ENCODE measurements around the gene MAP9. TPM values are rescaled to one million over a fixed set of nuclear protein-coding genes. Genes with fewer than 3 reads are reported as not detected.

The MAP9 gene
- total and polyA plus RNA-seq, 2 experiments from 2014 or later, result 16.0 to 33.7 TPM

DNA sequence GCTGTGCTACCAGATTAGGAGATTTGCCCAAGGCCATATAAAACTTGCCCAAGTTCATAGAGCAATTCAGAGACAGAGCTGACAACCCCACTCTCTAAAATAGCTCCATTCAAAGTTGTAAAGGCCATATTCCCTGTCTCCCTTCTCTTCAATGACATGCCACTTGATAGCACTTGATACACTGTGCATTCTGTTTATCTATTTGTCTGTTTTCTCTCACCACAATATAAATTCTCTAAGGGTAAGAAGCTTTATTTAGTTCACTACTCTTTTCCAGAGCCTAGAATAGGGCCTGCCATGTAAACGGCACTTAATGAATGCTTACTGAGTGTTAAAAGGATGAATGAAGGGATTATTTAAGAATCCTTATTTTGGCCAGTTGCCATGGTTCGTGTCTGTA, 24.1 kb upstream of the MAP9 start (continued):
- TF ChIP-seq, protein P1, sequence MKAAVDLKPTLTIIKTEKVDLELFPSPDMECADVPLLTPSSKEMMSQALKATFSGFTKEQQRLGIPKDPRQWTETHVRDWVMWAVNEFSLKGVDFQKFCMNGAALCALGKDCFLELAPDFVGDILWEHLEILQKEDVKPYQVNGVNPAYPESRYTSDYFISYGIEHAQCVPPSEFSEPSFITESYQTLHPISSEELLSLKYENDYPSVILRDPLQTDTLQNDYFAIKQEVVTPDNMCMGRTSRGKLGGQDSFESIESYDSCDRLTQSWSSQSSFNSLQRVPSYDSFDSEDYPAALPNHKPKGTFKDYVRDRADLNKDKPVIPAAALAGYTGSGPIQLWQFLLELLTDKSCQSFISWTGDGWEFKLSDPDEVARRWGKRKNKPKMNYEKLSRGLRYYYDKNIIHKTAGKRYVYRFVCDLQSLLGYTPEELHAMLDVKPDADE (IDR thresholded peaks at IDR 0.05), result no peak
- no peak for TF ChIP-seq EZH2phosphoT487 (IDR thresholded peaks at IDR 0.05; ENCODE audit: unreplicated experiment)

DNA sequence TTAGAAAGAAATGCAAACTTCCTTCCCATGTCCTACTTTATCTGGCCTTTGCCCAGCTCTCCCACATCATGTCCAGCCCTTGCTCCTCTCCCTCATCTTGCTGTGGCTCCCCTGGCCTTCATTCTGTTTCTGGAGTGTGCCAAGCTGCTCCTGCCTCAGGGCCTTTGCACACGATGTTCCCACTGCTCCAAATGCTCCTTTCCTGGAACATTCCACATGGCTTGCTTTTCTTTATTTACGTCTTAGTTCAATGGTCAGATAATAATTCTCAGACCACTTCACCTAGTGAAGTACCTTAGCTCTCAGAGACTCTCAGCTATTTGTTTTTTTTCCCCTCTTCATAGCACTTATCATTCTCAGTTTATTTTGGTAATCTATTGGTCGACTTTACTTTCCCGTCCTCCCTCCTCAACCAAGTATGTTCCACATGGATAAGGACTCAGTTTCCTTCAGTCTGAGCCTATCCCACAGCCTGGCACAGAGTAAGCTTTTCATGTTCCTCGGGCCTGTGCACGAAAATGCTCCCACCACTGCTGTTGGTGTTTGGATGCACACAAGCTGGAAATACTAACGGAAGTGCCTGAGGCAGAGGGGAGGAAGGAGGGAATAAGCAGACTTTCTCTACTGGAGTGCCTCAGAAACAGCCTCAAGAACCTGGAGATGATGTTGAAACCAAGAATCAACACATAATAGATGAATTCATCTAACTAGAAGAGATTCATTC, 23.4 kb upstream of the MAP9 start:
- no peaks in the 10 kb centered on the region for H3K36me3 ChIP-seq (ENCODE audit: insufficient read depth)
- Mint-ChIP-seq H3K36me3 (ENCODE audit: low read depth) (no peaks in the 10 kb centered on the region), H3K27ac (no peak overlapping the region), H3K4me1 (no peaks in the 10 kb centered on the region), H3K4me3 (no peak overlapping the region), H3K27me3 (ENCODE audit: insufficient read depth, low read depth, poor library complexity) (peaks cover 2% of the 10 kb centered on the region), H3K9me3 (peaks cover 6% of the 10 kb centered on the region; the same call in 1 of the 3 replicates)
- H3K27me3 ChIP-seq (ENCODE audit: insufficient read depth), result no peaks in the 10 kb centered on the region
- H3K9me2 ChIP-seq (ENCODE audit: insufficient read depth), result no peaks in the 10 kb centered on the region
- H3K4me3 ChIP-seq, result no peak overlapping the region
- no peak overlapping the region for H2AFZ ChIP-seq
- ATAC-seq (no peak), DNase-seq (ENCODE audit: low spot score) (no peak)
- no peak overlapping the region for H3K4me2 ChIP-seq
- no peaks in the 10 kb centered on the region for H3K79me2 ChIP-seq (replicated peaks; ENCODE audit: insufficient read depth)
- no peaks in the 10 kb centered on the region for H3K4me1 ChIP-seq (ENCODE audit: insufficient read depth)
- no peak for TF ChIP-seq STAT1 (IDR thresholded peaks at IDR 0.05; ENCODE audit: unreplicated experiment)
- TF ChIP-seq, protein P2, sequence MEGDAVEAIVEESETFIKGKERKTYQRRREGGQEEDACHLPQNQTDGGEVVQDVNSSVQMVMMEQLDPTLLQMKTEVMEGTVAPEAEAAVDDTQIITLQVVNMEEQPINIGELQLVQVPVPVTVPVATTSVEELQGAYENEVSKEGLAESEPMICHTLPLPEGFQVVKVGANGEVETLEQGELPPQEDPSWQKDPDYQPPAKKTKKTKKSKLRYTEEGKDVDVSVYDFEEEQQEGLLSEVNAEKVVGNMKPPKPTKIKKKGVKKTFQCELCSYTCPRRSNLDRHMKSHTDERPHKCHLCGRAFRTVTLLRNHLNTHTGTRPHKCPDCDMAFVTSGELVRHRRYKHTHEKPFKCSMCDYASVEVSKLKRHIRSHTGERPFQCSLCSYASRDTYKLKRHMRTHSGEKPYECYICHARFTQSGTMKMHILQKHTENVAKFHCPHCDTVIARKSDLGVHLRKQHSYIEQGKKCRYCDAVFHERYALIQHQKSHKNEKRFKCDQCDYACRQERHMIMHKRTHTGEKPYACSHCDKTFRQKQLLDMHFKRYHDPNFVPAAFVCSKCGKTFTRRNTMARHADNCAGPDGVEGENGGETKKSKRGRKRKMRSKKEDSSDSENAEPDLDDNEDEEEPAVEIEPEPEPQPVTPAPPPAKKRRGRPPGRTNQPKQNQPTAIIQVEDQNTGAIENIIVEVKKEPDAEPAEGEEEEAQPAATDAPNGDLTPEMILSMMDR (conservative IDR thresholded peaks at IDR 0.05; ENCODE audit: low read depth in 2 of 2), result no peak
- TF ChIP-seq ZNF331 (CRISPR knock-in tag; IDR thresholded peaks at IDR 0.05; ENCODE audit: low read depth), result no peak
- TF ChIP-seq, protein P3, sequence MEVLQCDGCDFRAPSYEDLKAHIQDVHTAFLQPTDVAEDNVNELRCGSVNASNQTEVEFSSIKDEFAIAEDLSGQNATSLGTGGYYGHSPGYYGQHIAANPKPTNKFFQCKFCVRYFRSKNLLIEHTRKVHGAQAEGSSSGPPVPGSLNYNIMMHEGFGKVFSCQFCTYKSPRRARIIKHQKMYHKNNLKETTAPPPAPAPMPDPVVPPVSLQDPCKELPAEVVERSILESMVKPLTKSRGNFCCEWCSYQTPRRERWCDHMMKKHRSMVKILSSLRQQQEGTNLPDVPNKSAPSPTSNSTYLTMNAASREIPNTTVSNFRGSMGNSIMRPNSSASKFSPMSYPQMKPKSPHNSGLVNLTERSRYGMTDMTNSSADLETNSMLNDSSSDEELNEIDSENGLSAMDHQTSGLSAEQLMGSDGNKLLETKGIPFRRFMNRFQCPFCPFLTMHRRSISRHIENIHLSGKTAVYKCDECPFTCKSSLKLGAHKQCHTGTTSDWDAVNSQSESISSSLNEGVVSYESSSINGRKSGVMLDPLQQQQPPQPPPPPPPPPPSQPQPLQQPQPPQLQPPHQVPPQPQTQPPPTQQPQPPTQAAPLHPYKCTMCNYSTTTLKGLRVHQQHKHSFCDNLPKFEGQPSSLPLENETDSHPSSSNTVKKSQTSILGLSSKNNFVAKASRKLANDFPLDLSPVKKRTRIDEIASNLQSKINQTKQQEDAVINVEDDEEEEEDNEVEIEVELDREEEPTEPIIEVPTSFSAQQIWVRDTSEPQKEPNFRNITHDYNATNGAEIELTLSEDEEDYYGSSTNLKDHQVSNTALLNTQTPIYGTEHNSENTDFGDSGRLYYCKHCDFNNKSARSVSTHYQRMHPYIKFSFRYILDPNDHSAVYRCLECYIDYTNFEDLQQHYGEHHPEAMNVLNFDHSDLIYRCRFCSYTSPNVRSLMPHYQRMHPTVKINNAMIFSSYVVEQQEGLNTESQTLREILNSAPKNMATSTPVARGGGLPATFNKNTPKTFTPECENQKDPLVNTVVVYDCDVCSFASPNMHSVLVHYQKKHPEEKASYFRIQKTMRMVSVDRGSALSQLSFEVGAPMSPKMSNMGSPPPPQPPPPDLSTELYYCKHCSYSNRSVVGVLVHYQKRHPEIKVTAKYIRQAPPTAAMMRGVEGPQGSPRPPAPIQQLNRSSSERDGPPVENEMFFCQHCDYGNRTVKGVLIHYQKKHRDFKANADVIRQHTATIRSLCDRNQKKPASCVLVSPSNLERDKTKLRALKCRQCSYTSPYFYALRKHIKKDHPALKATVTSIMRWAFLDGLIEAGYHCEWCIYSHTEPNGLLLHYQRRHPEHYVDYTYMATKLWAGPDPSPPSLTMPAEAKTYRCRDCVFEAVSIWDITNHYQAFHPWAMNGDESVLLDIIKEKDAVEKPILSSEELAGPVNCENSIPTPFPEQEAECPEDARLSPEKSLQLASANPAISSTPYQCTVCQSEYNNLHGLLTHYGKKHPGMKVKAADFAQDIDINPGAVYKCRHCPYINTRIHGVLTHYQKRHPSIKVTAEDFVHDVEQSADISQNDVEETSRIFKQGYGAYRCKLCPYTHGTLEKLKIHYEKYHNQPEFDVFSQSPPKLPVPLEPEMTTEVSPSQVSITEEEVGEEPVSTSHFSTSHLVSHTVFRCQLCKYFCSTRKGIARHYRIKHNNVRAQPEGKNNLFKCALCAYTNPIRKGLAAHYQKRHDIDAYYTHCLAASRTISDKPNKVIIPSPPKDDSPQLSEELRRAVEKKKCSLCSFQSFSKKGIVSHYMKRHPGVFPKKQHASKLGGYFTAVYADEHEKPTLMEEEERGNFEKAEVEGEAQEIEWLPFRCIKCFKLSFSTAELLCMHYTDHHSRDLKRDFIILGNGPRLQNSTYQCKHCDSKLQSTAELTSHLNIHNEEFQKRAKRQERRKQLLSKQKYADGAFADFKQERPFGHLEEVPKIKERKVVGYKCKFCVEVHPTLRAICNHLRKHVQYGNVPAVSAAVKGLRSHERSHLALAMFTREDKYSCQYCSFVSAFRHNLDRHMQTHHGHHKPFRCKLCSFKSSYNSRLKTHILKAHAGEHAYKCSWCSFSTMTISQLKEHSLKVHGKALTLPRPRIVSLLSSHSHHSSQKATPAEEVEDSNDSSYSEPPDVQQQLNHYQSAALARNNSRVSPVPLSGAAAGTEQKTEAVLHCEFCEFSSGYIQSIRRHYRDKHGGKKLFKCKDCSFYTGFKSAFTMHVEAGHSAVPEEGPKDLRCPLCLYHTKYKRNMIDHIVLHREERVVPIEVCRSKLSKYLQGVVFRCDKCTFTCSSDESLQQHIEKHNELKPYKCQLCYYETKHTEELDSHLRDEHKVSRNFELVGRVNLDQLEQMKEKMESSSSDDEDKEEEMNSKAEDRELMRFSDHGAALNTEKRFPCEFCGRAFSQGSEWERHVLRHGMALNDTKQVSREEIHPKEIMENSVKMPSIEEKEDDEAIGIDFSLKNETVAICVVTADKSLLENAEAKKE (CRISPR knock-in tag; IDR thresholded peaks at IDR 0.05), result no peak
- TF ChIP-seq EZH2phosphoT487 (IDR thresholded peaks at IDR 0.05; ENCODE audit: unreplicated experiment), result no peak
- TF ChIP-seq, protein P4, sequence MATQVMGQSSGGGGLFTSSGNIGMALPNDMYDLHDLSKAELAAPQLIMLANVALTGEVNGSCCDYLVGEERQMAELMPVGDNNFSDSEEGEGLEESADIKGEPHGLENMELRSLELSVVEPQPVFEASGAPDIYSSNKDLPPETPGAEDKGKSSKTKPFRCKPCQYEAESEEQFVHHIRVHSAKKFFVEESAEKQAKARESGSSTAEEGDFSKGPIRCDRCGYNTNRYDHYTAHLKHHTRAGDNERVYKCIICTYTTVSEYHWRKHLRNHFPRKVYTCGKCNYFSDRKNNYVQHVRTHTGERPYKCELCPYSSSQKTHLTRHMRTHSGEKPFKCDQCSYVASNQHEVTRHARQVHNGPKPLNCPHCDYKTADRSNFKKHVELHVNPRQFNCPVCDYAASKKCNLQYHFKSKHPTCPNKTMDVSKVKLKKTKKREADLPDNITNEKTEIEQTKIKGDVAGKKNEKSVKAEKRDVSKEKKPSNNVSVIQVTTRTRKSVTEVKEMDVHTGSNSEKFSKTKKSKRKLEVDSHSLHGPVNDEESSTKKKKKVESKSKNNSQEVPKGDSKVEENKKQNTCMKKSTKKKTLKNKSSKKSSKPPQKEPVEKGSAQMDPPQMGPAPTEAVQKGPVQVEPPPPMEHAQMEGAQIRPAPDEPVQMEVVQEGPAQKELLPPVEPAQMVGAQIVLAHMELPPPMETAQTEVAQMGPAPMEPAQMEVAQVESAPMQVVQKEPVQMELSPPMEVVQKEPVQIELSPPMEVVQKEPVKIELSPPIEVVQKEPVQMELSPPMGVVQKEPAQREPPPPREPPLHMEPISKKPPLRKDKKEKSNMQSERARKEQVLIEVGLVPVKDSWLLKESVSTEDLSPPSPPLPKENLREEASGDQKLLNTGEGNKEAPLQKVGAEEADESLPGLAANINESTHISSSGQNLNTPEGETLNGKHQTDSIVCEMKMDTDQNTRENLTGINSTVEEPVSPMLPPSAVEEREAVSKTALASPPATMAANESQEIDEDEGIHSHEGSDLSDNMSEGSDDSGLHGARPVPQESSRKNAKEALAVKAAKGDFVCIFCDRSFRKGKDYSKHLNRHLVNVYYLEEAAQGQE (IDR thresholded peaks at IDR 0.05; ENCODE audit: unreplicated experiment), result no peak
- TF ChIP-seq POLR2AphosphoS5 (IDR thresholded peaks at IDR 0.05; ENCODE audit: low read depth), result no peak
- TF ChIP-seq, protein P1 (IDR thresholded peaks at IDR 0.05), result no peak
- TF ChIP-seq EZH2 (IDR thresholded peaks at IDR 0.05; ENCODE audit: low read depth, unreplicated experiment), result no peak
- no peaks in the 10 kb centered on the region for H4K20me1 ChIP-seq (replicated peaks; ENCODE audit: insufficient read depth)
- H3K27ac ChIP-seq (ENCODE audit: low read depth), result no peak overlapping the region
- no peaks in the 10 kb centered on the region for H3F3A ChIP-seq (replicated peaks; ENCODE audit: low read depth)

Measured in GM23338 (cell line).